Measurements from ENCODE around the gene ZNF280A. TPM values are rescaled to one million over a fixed set of nuclear protein-coding genes. Genes with fewer than 3 reads are reported as not detected.

ZNF280A gene
- total RNA-seq, result not detected
- total RNA-seq, result 0 reads per million in 2 donors

GRCh38 chr22:22520020-22520656, at the start of gene ZNF280A:
ZNF280A (minus strand) TSS chr22:22520270; CDS start chr22:22515630, 4,640 bp downstream.
- no peak for ATAC-seq
- no peak for DNase-seq
- Mint-ChIP-seq H3K4me3 (no peak within 1 kb of the TSS), H3K36me3 (ENCODE audit: low read depth) (peaks cover 3% of the 10 kb centered on the region), H3K27ac (no peak within 1 kb of the TSS), H3K4me1 (no peaks in the 10 kb centered on the region), H3K27me3 (peaks cover 61% of the 10 kb centered on the region)
- H3K9me3 ChIP-seq (ENCODE audit: control insufficient read depth, low read length, poor library complexity, severe bottlenecking), result no peaks in the 10 kb centered on the region

- Mint-ChIP-seq H3K4me3 (no peak overlapping the region), H3K4me1 (peaks cover 3% of the 10 kb centered on the region), H3K27ac (no peak overlapping the region), H3K36me3 (ENCODE audit: low read depth) (peaks cover 4% of the 10 kb centered on the region), H3K27me3 (peaks cover 66% of the 10 kb centered on the region)
- H3K9me3 ChIP-seq (ENCODE audit: control insufficient read depth, low read length, poor library complexity, severe bottlenecking), result peaks cover 2% of the 10 kb centered on the region
- ATAC-seq (no peak), DNase-seq (no peak)
Measured at GRCh38 chr22:22569218-22569617, 49.1 kb upstream of the ZNF280A start.

- Mint-ChIP-seq H3K4me1 (peaks cover 2% of the 10 kb centered on the region), H3K27me3 (peaks cover 50% of the 10 kb centered on the region), H3K36me3 (ENCODE audit: low read depth) (peaks cover 4% of the 10 kb centered on the region)
Measured at GRCh38 chr22:22565981-22566380, 45.9 kb upstream of the ZNF280A start.

GRCh38 chr22:22558972-22559603, 39.0 kb upstream of the ZNF280A start, which contains the start of gene PRAME:
PRAME (minus strand) TSS chr22:22559265; CDS start chr22:22556832, 2,433 bp downstream.
- H3K9me3 ChIP-seq (ENCODE audit: control insufficient read depth, low read length, poor library complexity, severe bottlenecking), result no peaks in the 10 kb centered on the region
- no peak within 1 kb of the TSS for H3K4me3 Mint-ChIP-seq
- no peak within 1 kb of the TSS for H3K27ac Mint-ChIP-seq
- peaks cover 10% of the 10 kb centered on the region for H3K4me1 Mint-ChIP-seq
- ATAC-seq (peak; percentile 88), DNase-seq (peak; percentile 19 to 63 (median 40))
- H3K27me3 Mint-ChIP-seq, result peaks cover 8% of the 10 kb centered on the region
- H3K36me3 Mint-ChIP-seq (ENCODE audit: low read depth), result peaks cover 2% of the 10 kb centered on the region

More at GRCh38 chr22:22565981-22566380, 45.9 kb upstream of the ZNF280A start:
- ATAC-seq (no peak), DNase-seq (no peak)
- Mint-ChIP-seq H3K4me3 (no peak overlapping the region), H3K27ac (no peak overlapping the region)
- H3K9me3 ChIP-seq (ENCODE audit: control insufficient read depth, low read length, poor library complexity, severe bottlenecking), result no peaks in the 10 kb centered on the region

GRCh38 chr22:22558071-22558971, 38.3 kb upstream of the ZNF280A start:
- Mint-ChIP-seq H3K36me3 (ENCODE audit: low read depth) (peaks cover 2% of the 10 kb centered on the region), H3K27me3 (peaks cover 6% of the 10 kb centered on the region), H3K4me3 (no peak overlapping the region), H3K27ac (no peak overlapping the region), H3K4me1 (peaks cover 10% of the 10 kb centered on the region)
- ATAC-seq (no peak), DNase-seq (no peak)
- no peaks in the 10 kb centered on the region for H3K9me3 ChIP-seq (ENCODE audit: control insufficient read depth, low read length, poor library complexity, severe bottlenecking)

- Mint-ChIP-seq H3K4me3 (no peak overlapping the region), H3K36me3 (ENCODE audit: low read depth) (peaks cover 2% of the 10 kb centered on the region), H3K4me1 (peaks cover 8% of the 10 kb centered on the region), H3K27ac (no peak overlapping the region), H3K27me3 (peaks cover 6% of the 10 kb centered on the region)
- no peaks in the 10 kb centered on the region for H3K9me3 ChIP-seq (ENCODE audit: control insufficient read depth, low read length, poor library complexity, severe bottlenecking)
- DNase-seq (no peak), ATAC-seq (no peak)
Measured at GRCh38 chr22:22556995-22557925, 37.2 kb upstream of the ZNF280A start.

- H3K9me3 ChIP-seq (ENCODE audit: control insufficient read depth, low read length, poor library complexity, severe bottlenecking), result no peaks in the 10 kb centered on the region
- ATAC-seq (no peak), DNase-seq (no peak)
- peaks cover 2% of the 10 kb centered on the region for H3K36me3 Mint-ChIP-seq (ENCODE audit: low read depth)
- peaks cover 8% of the 10 kb centered on the region for H3K4me1 Mint-ChIP-seq
- H3K27me3 Mint-ChIP-seq, result peaks cover 6% of the 10 kb centered on the region
- no peak overlapping the region for H3K4me3 Mint-ChIP-seq
- H3K27ac Mint-ChIP-seq, result no peak overlapping the region
Measured at GRCh38 chr22:22556578-22556977, 36.5 kb upstream of the ZNF280A start.

- ATAC-seq (no peak), DNase-seq (no peak)
- peaks cover 8% of the 10 kb centered on the region for H3K4me1 Mint-ChIP-seq
- H3K4me3 Mint-ChIP-seq, result no peak overlapping the region
- no peak overlapping the region for H3K27ac Mint-ChIP-seq
- peaks cover 2% of the 10 kb centered on the region for H3K36me3 Mint-ChIP-seq (ENCODE audit: low read depth)
- peaks cover 11% of the 10 kb centered on the region for H3K27me3 Mint-ChIP-seq
- no peaks in the 10 kb centered on the region for H3K9me3 ChIP-seq (ENCODE audit: control insufficient read depth, low read length, poor library complexity, severe bottlenecking)
Measured at GRCh38 chr22:22555596-22555995, 35.5 kb upstream of the ZNF280A start.

- ATAC-seq (no peak), DNase-seq (no peak)
- Mint-ChIP-seq H3K4me3 (no peak overlapping the region), H3K27me3 (peaks cover 9% of the 10 kb centered on the region), H3K4me1 (peaks cover 4% of the 10 kb centered on the region), H3K27ac (no peak overlapping the region), H3K36me3 (ENCODE audit: low read depth) (no peaks in the 10 kb centered on the region)
- H3K9me3 ChIP-seq (ENCODE audit: control insufficient read depth, low read length, poor library complexity, severe bottlenecking), result no peaks in the 10 kb centered on the region
Measured at GRCh38 chr22:22554587-22555284, 34.7 kb upstream of the ZNF280A start.

- DNase-seq (no peak), ATAC-seq (no peak)
- Mint-ChIP-seq H3K36me3 (ENCODE audit: low read depth) (no peaks in the 10 kb centered on the region), H3K27me3 (peaks cover 13% of the 10 kb centered on the region), H3K4me3 (no peak overlapping the region), H3K27ac (no peak overlapping the region), H3K4me1 (peaks cover 1% of the 10 kb centered on the region)
- H3K9me3 ChIP-seq (ENCODE audit: control insufficient read depth, low read length, poor library complexity, severe bottlenecking), result no peaks in the 10 kb centered on the region
Measured at GRCh38 chr22:22553735-22554586, 33.9 kb upstream of the ZNF280A start.

GRCh38 chr22:22553141-22553540, 33.1 kb upstream of the ZNF280A start:
- Mint-ChIP-seq H3K4me3 (no peak overlapping the region), H3K27ac (no peak overlapping the region), H3K36me3 (ENCODE audit: low read depth) (no peaks in the 10 kb centered on the region), H3K4me1 (no peaks in the 10 kb centered on the region), H3K27me3 (peaks cover 15% of the 10 kb centered on the region)
- ATAC-seq, result no peak
- no peaks in the 10 kb centered on the region for H3K9me3 ChIP-seq (ENCODE audit: control insufficient read depth, low read length, poor library complexity, severe bottlenecking)
- no peak for DNase-seq
